Testis (tissue), 2 donors: ENCODE data around the gene MYH9.

Experiments
- POLR2A ChIP-seq: fragments of 450-650 bp; IDR thresholded peaks from one replicate; pipeline ENCODE4 v1.6.1; 2017; ENCODE audit warnings: antibody characterized with exemption, mild to moderate bottlenecking, moderate library complexity
- TF ChIP-seq, protein P1 (sequence below), 3 experiments: fragments of 450-650 bp in 2 of 3; fragments of 200-600 bp in 1 of 3; sonication (generic) in 1 of 3; IDR thresholded peaks; one replicate each; pipeline ENCODE4 v1.5.1; 2016 to 2019; ENCODE audit warnings: antibody characterized with exemption in 3 of 3, mild to moderate bottlenecking in 2 of 3, moderate library complexity in 1 of 3

- no peak for TF ChIP-seq POLR2A
- TF ChIP-seq, protein P1, sequence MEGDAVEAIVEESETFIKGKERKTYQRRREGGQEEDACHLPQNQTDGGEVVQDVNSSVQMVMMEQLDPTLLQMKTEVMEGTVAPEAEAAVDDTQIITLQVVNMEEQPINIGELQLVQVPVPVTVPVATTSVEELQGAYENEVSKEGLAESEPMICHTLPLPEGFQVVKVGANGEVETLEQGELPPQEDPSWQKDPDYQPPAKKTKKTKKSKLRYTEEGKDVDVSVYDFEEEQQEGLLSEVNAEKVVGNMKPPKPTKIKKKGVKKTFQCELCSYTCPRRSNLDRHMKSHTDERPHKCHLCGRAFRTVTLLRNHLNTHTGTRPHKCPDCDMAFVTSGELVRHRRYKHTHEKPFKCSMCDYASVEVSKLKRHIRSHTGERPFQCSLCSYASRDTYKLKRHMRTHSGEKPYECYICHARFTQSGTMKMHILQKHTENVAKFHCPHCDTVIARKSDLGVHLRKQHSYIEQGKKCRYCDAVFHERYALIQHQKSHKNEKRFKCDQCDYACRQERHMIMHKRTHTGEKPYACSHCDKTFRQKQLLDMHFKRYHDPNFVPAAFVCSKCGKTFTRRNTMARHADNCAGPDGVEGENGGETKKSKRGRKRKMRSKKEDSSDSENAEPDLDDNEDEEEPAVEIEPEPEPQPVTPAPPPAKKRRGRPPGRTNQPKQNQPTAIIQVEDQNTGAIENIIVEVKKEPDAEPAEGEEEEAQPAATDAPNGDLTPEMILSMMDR (IDR thresholded peaks at IDR 0.05) = no peak
These were observed 131.3 kb downstream of the MYH9 start for GRCh38 chr22:36256478-36256877.
